GM12873 (cell line): ENCODE results near the gene B4GALT2.

Experiments used
- CTCF ChIP-seq: IDR thresholded peaks from 2 replicates; pipeline ENCODE4 v1.5.1; 2012; ENCODE audit warnings: low read depth, mild to moderate bottlenecking, moderate library complexity, low read length, control low read depth; ENCODE audit not compliant: insufficient read depth; ENCODE audit errors: missing control alignments

The B4GALT2 gene

GRCh38 chr1:43983253-43983899 lies 4.4 kb downstream of the B4GALT2 start:
- TF ChIP-seq CTCF = no peak

- no peak for TF ChIP-seq CTCF
Measured at GRCh38 chr1:43984855-43985254, 5.8 kb downstream of the B4GALT2 start.

GRCh38 chr1:43985984-43986595 lies 7.1 kb downstream of the B4GALT2 start:
- TF ChIP-seq CTCF = no peak

GRCh38 chr1:43986712-43987111 lies 7.7 kb downstream of the B4GALT2 start:
- TF ChIP-seq CTCF = no peak

GRCh38 chr1:43987159-43987902 lies 8.3 kb downstream of the B4GALT2 start:
- no peak for TF ChIP-seq CTCF

- peak; percentile 18 for TF ChIP-seq CTCF
Measured at GRCh38 chr1:43990271-43991199, 11.5 kb downstream of the B4GALT2 start.

- TF ChIP-seq CTCF = no peak
Measured at GRCh38 chr1:43991200-43991475, 12.1 kb downstream of the B4GALT2 start.
